ENCODE results near the gene TIMM23.

GRCh38 chr10:46031648-46032532 is 59.6 kb downstream of the TIMM23 start:
- no peak for TF ChIP-seq POLR2A (IDR thresholded peaks at IDR 0.05)
- no peak for TF ChIP-seq CTCF (IDR thresholded peaks at IDR 0.05)
